22Rv1 (cell line): Measurements from ENCODE around the gene CFAP43.

Experiments
- ZFX ChIP-seq: fragments of 450-650 bp; IDR thresholded peaks from 2 replicates; pipeline ENCODE4 v1.6.1; 2017; ENCODE audit warnings: antibody characterized with exemption, borderline replicate concordance
- TF ChIP-seq, protein P1 (sequence below): fragments of 450-650 bp; IDR thresholded peaks from 2 replicates; pipeline ENCODE4 v1.5.1; 2017; ENCODE audit warnings: mild to moderate bottlenecking

- TF ChIP-seq, protein P1, sequence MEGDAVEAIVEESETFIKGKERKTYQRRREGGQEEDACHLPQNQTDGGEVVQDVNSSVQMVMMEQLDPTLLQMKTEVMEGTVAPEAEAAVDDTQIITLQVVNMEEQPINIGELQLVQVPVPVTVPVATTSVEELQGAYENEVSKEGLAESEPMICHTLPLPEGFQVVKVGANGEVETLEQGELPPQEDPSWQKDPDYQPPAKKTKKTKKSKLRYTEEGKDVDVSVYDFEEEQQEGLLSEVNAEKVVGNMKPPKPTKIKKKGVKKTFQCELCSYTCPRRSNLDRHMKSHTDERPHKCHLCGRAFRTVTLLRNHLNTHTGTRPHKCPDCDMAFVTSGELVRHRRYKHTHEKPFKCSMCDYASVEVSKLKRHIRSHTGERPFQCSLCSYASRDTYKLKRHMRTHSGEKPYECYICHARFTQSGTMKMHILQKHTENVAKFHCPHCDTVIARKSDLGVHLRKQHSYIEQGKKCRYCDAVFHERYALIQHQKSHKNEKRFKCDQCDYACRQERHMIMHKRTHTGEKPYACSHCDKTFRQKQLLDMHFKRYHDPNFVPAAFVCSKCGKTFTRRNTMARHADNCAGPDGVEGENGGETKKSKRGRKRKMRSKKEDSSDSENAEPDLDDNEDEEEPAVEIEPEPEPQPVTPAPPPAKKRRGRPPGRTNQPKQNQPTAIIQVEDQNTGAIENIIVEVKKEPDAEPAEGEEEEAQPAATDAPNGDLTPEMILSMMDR: no peak
- no peak for TF ChIP-seq ZFX
Observed at GRCh38 chr10:104117839-104118323, 114.3 kb downstream of the CFAP43 start.
